Esophagus mucosa (tissue), 1 donor: ENCODE measurements around the gene ICAM1. TPM values are rescaled to one million over a fixed set of nuclear protein-coding genes. Genes with fewer than 3 reads are reported as not detected.
A peak's percentile ranks its signal among the peaks of the same experiment; 100 is the strongest.
"Not testable (repeated sequence)": the region's sequence is repeated elsewhere in the genome, so short reads cannot be mapped to it uniquely, and the experiment has no call there.

Experiments
- ATAC-seq: fragments of 200-7000 bp; cut with Tn5 transposase; one replicate; pipeline ENCODE4 v1.9.1; 2020
- total RNA-seq: library from RNA; stranded (reverse); gene quantifications from one replicate; pipeline ENCODE4 v1.2.4, GENCODE V29; 2023
- donor health status: DM: yes; HTN: yes; CAD: no.

The ICAM1 gene
- total RNA-seq, 1 donor from 2014 or later: 3.5 TPM

GRCh38 chr19:10278935-10279334 is 8.0 kb downstream of the ICAM1 start:
- ATAC-seq: no peak

DNA sequence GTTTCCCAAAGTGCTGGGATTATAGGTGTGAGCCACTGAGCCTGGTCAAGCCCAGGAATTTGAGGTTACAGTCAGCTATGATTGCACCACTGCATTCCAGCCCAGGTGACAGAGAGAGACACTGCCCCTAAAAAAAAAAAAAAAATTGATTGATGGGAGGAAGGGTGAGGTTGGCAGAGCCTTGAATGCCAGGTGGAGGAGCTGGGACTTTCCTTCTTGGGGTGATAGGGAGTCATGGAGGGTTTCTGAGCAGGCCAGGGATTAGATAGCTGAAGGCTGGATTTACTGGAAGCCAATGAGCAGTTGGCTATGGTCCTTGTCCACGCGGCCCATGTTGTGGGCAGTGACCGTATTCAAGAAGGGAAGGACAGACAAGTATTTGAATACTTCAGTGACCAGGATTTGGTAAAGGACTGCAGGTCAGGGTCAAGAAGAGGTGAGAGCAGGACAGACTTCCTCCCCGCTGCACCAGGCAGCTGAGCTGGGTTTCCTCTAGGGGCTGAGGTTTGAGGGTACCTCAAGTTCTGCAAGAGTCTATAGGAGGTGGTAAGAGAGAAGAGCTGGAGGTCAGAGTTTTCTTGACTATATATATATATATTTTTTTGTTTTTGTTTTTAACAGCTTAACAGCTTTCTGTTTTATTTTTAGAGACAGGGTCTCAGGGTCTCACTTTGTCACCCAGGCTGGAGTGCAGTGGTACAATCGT is 9.0 kb downstream of the ICAM1 start:
- no peak for ATAC-seq

DNA sequence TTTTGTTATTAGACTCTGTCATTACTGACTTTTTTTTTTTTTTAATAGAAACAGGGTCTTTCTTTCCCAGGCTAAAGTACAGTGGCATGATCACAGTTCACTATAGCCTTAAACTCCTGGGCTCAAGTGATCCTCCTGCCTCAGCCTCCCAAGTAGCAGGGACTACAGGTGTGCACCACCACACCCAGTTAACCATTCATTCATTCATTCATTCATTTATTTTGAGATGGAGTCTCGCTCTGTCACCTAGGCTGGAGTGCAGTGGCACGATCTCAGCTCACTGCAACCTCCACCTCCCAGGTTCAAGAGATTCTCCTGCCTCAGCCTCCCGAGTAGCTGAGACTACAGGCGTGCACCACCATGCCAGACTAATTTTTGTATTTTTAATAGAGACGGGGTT is 11.1 kb downstream of the ICAM1 start:
- not testable (repeated sequence) for ATAC-seq

- ATAC-seq: no peak
Measured at GRCh38 chr19:10283301-10284064, 12.6 kb downstream of the ICAM1 start.

DNA sequence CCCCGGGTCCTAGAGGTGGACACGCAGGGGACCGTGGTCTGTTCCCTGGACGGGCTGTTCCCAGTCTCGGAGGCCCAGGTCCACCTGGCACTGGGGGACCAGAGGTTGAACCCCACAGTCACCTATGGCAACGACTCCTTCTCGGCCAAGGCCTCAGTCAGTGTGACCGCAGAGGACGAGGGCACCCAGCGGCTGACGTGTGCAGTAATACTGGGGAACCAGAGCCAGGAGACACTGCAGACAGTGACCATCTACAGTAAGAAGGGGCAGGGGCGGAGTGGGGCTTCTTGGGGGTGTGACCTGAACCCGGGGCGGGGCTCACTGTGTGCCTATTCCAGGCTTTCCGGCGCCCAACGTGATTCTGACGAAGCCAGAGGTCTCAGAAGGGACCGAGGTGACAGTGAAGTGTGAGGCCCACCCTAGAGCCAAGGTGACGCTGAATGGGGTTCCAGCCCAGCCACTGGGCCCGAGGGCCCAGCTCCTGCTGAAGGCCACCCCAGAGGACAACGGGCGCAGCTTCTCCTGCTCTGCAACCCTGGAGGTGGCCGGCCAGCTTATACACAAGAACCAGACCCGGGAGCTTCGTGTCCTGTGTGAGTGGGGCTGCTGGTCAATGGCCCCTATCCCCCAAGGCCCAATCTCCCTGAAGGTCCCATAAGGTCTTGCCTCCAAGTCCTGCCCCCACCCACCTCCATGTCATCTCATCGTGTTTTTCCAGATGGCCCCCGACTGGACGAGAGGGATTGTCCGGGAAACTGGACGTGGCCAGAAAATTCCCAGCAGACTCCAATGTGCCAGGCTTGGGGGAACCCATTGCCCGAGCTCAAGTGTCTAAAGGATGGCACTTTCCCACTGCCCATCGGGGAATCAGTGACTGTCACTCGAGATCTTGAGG is 13.4 kb downstream of the ICAM1 start:
- ATAC-seq: no peak

DNA sequence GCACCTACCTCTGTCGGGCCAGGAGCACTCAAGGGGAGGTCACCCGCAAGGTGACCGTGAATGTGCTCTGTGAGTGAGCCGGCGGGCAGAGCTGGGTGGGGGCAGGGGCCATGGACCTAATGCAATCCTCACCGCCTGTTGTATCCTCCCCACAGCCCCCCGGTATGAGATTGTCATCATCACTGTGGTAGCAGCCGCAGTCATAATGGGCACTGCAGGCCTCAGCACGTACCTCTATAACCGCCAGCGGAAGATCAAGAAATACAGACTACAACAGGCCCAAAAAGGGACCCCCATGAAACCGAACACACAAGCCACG is 14.0 kb downstream of the ICAM1 start:
- no peak for ATAC-seq

DNA sequence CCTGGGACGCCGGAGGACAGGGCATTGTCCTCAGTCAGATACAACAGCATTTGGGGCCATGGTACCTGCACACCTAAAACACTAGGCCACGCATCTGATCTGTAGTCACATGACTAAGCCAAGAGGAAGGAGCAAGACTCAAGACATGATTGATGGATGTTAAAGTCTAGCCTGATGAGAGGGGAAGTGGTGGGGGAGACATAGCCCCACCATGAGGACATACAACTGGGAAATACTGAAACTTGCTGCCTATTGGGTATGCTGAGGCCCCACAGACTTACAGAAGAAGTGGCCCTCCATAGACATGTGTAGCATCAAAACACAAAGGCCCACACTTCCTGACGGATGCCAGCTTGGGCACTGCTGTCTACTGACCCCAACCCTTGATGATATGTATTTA is 14.5 kb downstream of the ICAM1 start:
- ATAC-seq: no peak

DNA sequence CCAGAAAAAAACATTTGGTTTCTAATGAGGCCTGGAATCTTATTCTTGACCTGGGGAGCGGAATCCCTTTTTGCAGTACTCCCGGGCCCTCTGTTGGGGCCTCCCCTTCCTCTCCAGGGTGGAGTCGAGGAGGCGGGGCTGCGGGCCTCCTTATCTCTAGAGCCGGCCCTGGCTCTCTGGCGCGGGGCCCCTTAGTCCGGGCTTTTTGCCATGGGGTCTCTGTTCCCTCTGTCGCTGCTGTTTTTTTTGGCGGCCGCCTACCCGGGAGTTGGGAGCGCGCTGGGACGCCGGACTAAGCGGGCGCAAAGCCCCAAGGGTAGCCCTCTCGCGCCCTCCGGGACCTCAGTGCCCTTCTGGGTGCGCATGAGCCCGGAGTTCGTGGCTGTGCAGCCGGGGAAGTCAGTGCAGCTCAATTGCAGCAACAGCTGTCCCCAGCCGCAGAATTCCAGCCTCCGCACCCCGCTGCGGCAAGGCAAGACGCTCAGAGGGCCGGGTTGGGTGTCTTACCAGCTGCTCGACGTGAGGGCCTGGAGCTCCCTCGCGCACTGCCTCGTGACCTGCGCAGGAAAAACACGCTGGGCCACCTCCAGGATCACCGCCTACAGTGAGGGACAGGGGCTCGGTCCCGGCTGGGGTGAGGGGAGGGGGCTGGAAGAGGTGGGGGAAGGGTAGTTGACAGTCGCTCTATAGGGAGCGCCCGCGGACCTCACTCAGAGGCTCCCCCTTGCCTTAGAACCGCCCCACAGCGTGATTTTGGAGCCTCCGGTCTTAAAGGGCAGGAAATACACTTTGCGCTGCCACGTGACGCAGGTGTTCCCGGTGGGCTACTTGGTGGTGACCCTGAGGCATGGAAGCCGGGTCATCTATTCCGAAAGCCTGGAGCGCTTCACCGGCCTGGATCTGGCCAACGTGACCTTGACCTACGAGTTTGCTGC is 16.1 kb downstream of the ICAM1 start, which contains the start of gene ICAM4:
ICAM4 (plus strand) TSS at position 153 of the 935 bp plus-strand sequence; CDS start at position 211, 58 bp downstream.
- ATAC-seq: no peak

GRCh38 chr19:10288662-10289166 is 17.8 kb downstream of the ICAM1 start:
- no peak for ATAC-seq

- ATAC-seq: peak; percentile 2
Measured at GRCh38 chr19:10289167-10289835, 18.4 kb downstream of the ICAM1 start.

DNA sequence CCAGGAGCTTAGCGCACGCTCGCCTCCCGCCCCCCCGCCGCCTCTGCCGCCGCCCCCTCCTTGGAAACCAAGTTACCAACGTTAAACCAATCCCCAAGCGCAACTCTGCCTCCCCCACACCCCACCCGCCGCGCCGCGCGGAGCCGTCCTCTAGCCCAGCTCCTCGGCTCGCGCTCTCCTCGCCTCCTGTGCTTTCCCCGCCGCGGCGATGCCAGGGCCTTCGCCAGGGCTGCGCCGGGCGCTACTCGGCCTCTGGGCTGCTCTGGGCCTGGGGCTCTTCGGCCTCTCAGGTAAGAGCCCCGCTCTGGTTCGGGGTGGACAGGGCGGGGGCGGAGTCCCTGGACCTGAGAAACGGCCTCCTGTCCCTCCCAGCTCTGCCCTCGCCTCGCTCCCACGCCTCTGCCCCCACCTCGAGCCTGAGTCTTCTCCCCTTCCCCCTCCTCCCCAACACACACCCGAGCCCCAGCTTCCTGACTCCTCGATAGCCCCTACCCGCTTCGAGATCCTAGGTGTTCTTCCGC is 19.0 kb downstream of the ICAM1 start, which contains the start of gene ICAM5:
ICAM5 (plus strand) TSS at position 117 of the 521 bp plus-strand sequence; CDS start at position 209, 92 bp downstream.
- no peak for ATAC-seq

DNA sequence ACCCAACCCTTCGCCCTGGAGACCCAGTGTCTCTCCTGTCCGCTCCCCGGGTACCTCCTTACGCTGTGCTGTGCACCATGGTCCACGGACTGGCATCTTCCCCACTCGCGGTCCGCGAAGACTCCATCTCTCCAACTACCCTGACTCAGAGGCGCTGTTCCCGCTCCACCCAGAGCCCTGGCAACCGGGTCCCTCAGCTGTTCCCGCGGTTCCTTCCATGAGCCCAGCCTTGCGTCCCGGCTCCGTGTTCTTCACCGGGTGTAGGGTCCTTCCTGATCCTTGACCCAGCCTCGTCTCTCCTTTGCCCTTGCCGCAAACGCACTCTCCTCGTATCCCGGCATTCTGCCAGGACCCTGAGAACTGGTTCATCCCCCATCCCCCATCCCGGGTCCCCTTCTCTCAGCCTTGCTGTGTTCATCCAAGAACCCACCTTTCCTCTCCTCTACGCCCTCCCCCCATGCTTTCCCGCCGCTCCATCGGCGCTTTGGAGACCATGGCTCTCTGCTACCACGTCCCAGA is 19.5 kb downstream of the ICAM1 start:
- ATAC-seq: no peak

GRCh38 chr19:10290876-10291553 is 20.1 kb downstream of the ICAM1 start:
- peak; percentile 22 for ATAC-seq

GRCh38 chr19:10291554-10292205 is 20.8 kb downstream of the ICAM1 start:
- ATAC-seq: no peak

DNA sequence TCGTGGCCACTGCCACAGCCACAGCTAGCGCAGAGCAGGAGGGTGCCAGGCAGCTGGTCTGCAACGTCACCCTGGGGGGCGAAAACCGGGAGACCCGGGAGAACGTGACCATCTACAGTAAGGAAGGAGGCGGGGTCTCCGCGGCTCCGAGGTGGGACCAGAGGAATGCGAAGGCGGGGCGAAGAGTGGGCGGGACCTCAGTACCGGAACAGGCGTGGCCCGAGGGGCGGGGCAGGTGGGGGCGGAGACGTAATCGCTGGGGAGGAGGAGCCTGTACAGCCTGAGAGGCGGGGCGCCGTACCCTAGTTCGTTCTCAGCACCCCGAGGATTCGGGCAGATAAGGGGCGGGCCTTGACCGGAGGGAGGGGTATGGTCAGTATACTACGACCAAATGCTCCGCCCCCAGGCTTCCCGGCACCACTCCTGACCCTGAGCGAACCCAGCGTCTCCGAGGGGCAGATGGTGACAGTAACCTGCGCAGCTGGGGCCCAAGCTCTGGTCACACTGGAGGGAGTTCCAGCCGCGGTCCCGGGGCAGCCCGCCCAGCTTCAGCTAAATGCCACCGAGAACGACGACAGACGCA is 21.4 kb downstream of the ICAM1 start:
- peak; percentile 68 for ATAC-seq

DNA sequence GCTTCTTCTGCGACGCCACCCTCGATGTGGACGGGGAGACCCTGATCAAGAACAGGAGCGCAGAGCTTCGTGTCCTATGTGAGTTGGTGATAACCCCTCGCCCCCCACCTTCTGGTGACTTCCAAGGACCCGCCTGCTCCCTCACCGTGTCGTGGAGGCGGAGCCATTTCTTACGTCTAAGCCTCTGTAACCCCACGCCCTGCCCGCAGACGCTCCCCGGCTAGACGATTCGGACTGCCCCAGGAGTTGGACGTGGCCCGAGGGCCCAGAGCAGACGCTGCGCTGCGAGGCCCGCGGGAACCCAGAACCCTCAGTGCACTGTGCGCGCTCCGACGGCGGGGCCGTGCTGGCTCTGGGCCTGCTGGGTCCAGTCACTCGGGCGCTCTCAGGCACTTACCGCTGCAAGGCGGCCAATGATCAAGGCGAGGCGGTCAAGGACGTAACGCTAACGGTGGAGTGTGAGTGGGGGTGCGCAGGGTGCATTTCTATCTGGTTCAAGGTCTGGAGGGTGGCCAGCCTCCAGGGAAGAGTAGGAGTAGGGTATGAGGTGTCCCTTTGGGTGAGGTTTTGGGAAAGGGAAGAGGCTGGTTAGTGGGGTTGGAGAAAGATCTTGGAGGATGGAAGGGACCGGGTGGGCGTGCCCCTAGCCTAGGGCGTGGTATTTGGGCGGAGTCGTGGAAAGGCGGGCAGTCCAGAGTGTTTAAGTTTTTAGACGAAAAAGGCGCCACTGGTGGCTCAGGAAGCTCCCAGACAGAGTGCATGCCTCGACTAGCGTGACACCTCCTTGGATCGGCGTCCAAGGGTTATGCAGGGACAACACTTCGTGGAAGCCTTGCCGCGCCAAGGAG is 22.1 kb downstream of the ICAM1 start:
- ATAC-seq: no peak

- ATAC-seq: no peak
Measured at GRCh38 chr19:10293637-10294367, 22.9 kb downstream of the ICAM1 start.
